GM12874 (cell line): ENCODE results near the gene GTF2H1.

Experiments used
- TF ChIP-seq, protein P1 (sequence below): IDR thresholded peaks from 2 replicates; pipeline ENCODE4 v1.5.1; 2011; ENCODE audit warnings: low read depth, mild to moderate bottlenecking, control low read depth, low read length, moderate library complexity; ENCODE audit not compliant: insufficient read depth

The GTF2H1 gene

GRCh38 chr11:18295316-18295715, 27.1 kb upstream of the GTF2H1 start:
- TF ChIP-seq, protein P1, sequence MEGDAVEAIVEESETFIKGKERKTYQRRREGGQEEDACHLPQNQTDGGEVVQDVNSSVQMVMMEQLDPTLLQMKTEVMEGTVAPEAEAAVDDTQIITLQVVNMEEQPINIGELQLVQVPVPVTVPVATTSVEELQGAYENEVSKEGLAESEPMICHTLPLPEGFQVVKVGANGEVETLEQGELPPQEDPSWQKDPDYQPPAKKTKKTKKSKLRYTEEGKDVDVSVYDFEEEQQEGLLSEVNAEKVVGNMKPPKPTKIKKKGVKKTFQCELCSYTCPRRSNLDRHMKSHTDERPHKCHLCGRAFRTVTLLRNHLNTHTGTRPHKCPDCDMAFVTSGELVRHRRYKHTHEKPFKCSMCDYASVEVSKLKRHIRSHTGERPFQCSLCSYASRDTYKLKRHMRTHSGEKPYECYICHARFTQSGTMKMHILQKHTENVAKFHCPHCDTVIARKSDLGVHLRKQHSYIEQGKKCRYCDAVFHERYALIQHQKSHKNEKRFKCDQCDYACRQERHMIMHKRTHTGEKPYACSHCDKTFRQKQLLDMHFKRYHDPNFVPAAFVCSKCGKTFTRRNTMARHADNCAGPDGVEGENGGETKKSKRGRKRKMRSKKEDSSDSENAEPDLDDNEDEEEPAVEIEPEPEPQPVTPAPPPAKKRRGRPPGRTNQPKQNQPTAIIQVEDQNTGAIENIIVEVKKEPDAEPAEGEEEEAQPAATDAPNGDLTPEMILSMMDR = no peak

DNA sequence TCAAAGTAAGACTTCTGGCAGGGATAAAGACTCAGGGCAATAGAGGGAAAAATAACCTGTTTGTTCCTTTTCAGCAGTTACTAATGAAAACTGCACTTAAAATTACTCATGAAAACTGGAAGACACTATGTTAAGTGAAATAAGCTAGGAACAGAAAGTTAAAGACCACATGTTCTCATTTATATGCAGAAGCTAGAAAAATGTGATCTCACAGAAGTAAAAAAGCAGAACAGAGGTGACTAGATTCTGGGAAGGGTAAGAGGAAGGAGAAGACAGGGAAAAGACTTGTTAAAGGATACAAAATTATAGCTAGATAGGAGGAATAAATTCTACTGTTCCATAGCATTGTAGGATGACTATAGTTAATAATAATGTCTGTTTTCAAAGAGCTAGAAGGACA, 22.6 kb upstream of the GTF2H1 start:
- TF ChIP-seq, protein P1 = no peak

DNA sequence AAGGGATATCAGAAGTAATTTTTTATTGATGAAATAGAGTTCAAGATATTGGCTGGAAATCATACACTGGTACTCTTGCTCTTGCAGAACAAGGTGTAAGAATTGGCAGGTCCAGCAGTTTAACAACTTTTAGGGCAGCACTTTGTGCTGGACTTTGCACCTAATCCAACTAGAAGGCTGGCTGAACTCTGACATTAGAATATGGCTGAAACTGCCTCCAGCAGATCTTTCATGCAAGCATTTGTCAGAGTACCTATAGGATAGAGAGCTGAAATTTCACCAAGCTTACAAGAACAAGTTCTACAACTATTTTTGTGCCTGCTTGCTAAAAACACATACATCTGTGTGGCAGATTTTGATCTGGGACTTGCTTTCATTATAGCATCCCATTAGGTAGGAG, 17.6 kb upstream of the GTF2H1 start:
- TF ChIP-seq, protein P1 = no peak

- TF ChIP-seq, protein P1 = no peak
These were observed 14.8 kb upstream of the GTF2H1 start for GRCh38 chr11:18307461-18308139.

DNA sequence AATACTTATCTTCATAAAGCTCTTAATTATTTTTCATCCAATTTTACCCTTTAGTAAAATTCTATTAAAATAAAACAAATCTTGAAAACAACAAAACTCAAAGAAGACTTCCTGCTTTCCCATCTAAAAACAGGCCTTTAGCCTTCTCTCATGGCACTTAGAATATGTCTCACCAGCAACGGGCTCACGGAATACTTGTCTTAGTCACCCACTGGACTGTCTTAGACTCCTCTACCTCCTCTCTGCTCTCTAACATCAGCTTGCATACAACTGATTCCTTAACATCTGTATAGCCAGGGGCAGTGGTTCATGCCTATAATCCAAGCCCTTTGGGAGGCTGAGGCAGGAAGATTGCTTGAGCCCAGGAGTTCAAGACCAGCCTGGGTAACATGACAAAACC, 14.1 kb upstream of the GTF2H1 start:
- TF ChIP-seq, protein P1 = no peak

- TF ChIP-seq, protein P1 = no peak
These were observed 12.7 kb upstream of the GTF2H1 start for GRCh38 chr11:18309691-18310090.

DNA sequence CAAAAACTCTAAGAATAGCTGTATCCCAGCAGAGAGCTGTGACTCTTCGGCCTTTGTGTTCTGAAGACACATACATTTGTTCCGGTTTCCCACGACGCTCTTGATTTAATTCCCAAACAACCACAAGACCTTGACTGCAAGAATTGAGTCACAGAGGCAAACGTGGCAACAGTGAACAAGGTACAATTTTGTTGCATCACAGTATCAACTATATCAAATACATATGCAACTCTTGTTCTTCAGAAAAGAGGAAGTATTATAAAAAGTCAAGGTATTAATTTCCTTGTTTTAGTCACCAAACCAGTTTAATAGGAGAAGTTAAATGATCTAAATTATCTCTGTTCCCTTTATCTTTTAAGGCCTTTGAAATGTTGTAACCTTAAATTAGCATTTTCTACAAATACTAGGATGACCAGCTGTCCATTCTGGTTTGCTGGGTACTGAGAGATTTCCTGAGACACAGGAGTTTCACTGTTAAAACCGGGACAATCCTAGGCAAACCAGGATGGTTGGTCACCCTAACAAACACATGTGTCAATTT, 11.5 kb upstream of the GTF2H1 start:
- TF ChIP-seq, protein P1 = no peak
